ENCODE results near the gene TFDP1.

The TFDP1 gene

GRCh38 chr13:113545931-113546516 is 38.5 kb upstream of the TFDP1 start:
- TF ChIP-seq CTCF (IDR thresholded peaks at IDR 0.05; ENCODE audit: extremely low read depth, missing control alignments), result no peak
- no peak for DNase-seq (ENCODE audit: low spot score)

GRCh38 chr13:113546571-113547237 is 37.8 kb upstream of the TFDP1 start:
- TF ChIP-seq CTCF (IDR thresholded peaks at IDR 0.05; ENCODE audit: extremely low read depth, missing control alignments), result no peak

GRCh38 chr13:113547238-113547971 is 37.1 kb upstream of the TFDP1 start:
- DNase-seq (ENCODE audit: low spot score), result no peak
- no peak for TF ChIP-seq CTCF (IDR thresholded peaks at IDR 0.05; ENCODE audit: extremely low read depth, missing control alignments)

More at GRCh38 chr13:113546571-113547237, 37.8 kb upstream of the TFDP1 start:
- DNase-seq (ENCODE audit: low spot score), result no peak

- DNase-seq (ENCODE audit: low spot score), result no peak
- TF ChIP-seq CTCF (IDR thresholded peaks at IDR 0.05; ENCODE audit: extremely low read depth, missing control alignments), result no peak
Measured at GRCh38 chr13:113548171-113548641, 36.3 kb upstream of the TFDP1 start.

GRCh38 chr13:113548778-113549621 is 35.6 kb upstream of the TFDP1 start:
- DNase-seq (ENCODE audit: low spot score), result no peak
- no peak for TF ChIP-seq CTCF (IDR thresholded peaks at IDR 0.05; ENCODE audit: extremely low read depth, missing control alignments)

- no peak for TF ChIP-seq CTCF (IDR thresholded peaks at IDR 0.05; ENCODE audit: extremely low read depth, missing control alignments)
- no peak for DNase-seq (ENCODE audit: low spot score)
Measured at GRCh38 chr13:113550453-113550852, 34.1 kb upstream of the TFDP1 start.

Data from GM20000 (cell line).